PC-9 (cell line): ENCODE measurements around the gene KCNT2. TPM values are rescaled to one million over a fixed set of nuclear protein-coding genes. Genes with fewer than 3 reads are reported as not detected.
A peak's percentile ranks its signal among the peaks of the same experiment; 100 is the strongest.

Experiments used
- BruUV-seq: library from RNA; stranded (reverse); fragments of 400-500 nt; replicated peaks from 2 replicates; lab custom pipeline; 2021; lab: Mats Ljungman, UMichigan
- CTCF ChIA-PET: fragments of 300-600 bp; sonication (Branson Sonifier 250); formaldehyde crosslinking; loops from one replicate; lab custom pipeline; 2022; ENCODE audit warnings: antibody characterized with exemption; lab: Charles Lee
- POLR2A ChIA-PET: fragments of 300-600 bp; sonication (Branson Sonifier 250); formaldehyde crosslinking; loops from one replicate; lab custom pipeline; 2022; ENCODE audit warnings: antibody characterized with exemption; ENCODE audit not compliant: unreplicated experiment; lab: Charles Lee
- DNase-seq, 2 experiments: peaks; one replicate each; pipeline versions ENCODE4 v3.0.0 to v3.0.0-alpha.2; 2015 to 2022; ENCODE audit warnings: mixed read lengths in 1 of 2
- H2AFZ ChIP-seq: fragments of 200-600 bp; sonication (generic); 2 replicates; pipeline ENCODE4 v1.8.1; 2017; ENCODE audit warnings: antibody characterized with exemption
- H3F3A ChIP-seq: fragments of 200-600 bp; sonication (generic); 2 replicates; pipeline ENCODE4 v1.8.1; 2017; ENCODE audit warnings: antibody characterized with exemption, mild to moderate bottlenecking, low read depth; ENCODE audit not compliant: insufficient read depth
- H3K27ac ChIP-seq: fragments of 200-600 bp; sonication (generic); 2 replicates; pipeline ENCODE4 v1.6.1; 2016; ENCODE audit warnings: mixed run types
- H3K27me3 ChIP-seq: fragments of 200-600 bp; sonication (generic); 2 replicates; pipeline ENCODE4 v1.6.1; 2016; ENCODE audit warnings: low read depth, mixed run types; ENCODE audit not compliant: insufficient read depth
- H3K36me3 ChIP-seq: fragments of 200-600 bp; sonication (generic); 2 replicates; pipeline ENCODE4 v1.6.1; 2016; ENCODE audit warnings: low read depth, mixed run types
- H3K4me1 ChIP-seq: fragments of 200-600 bp; sonication (generic); replicated peaks from 2 replicates; pipeline ENCODE4 v1.6.1; 2016; ENCODE audit warnings: mixed run types; ENCODE audit not compliant: insufficient read depth
- H3K4me2 ChIP-seq: fragments of 200-600 bp; sonication (generic); 2 replicates; pipeline ENCODE4 v1.6.1; 2017; ENCODE audit warnings: mixed run types
- H3K4me3 ChIP-seq: fragments of 200-600 bp; sonication (generic); 2 replicates; pipeline ENCODE4 v1.6.1; 2016; ENCODE audit warnings: mixed run types
- H3K79me2 ChIP-seq: fragments of 200-600 bp; sonication (generic); 2 replicates; pipeline ENCODE4 v1.6.1; 2017; ENCODE audit warnings: low read depth, mixed run types
- H3K9me2 ChIP-seq: fragments of 200-600 bp; sonication (generic); 2 replicates; pipeline ENCODE4 v1.8.1; 2017; ENCODE audit warnings: mild to moderate bottlenecking; ENCODE audit not compliant: insufficient read depth
- H3K9me3 ChIP-seq: fragments of 200-600 bp; sonication (generic); 2 replicates; pipeline ENCODE4 v1.8.1; 2016; ENCODE audit warnings: low read depth; ENCODE audit not compliant: insufficient read depth
- H4K20me1 ChIP-seq: fragments of 200-600 bp; sonication (generic); 2 replicates; pipeline ENCODE4 v1.8.1; 2017; ENCODE audit not compliant: insufficient read depth
- EZH2 ChIP-seq: fragments of 200-600 bp; sonication (generic); IDR thresholded peaks from 2 replicates; pipeline ENCODE4 v1.8.0; 2017; ENCODE audit warnings: antibody characterized with exemption, low read depth
- intact Hi-C: fragments of 100-400 bp; cut with micrococcal nuclease; formaldehyde crosslinking; loops from one replicate; pipeline ENCODE4 v1.10.0; 2022; ENCODE audit not compliant: unreplicated experiment
- total RNA-seq: library from RNA; stranded (reverse); gene quantifications from 2 replicates; pipeline ENCODE4 v1.2.3, GENCODE V29; 2021
- TF ChIP-seq, protein P1 (sequence below): fragments of 200-600 bp; sonication (generic); conservative IDR thresholded peaks from 2 replicates; pipeline ENCODE4 v1.6.1; 2017; ENCODE audit warnings: mixed run types, antibody characterized with exemption, mild to moderate bottlenecking, moderate library complexity

Gene KCNT2
- total RNA-seq, 1 experiment from 2014 or later: 0.90 TPM

DNA sequence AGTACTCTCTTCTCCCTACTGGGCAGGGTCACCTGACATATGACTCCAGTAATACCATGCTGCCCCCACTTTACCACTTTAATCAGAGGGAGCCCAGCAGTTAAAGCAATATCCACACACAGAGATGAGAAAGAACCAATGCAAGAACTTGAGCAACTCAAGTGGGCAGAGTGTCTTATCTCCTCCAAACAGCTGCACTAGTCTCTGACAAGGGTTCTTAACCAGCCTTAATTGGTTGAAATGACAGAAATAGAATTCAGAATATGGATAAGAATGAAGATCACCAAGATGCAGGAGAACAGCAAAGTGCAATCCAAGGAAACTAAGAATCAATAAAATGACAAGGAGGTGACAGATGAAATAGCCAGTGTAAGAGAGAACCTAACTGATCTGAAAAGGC, 91.0 kb downstream of the KCNT2 start:
- DNase-seq: no peak
- no TSS peak for BruUV-seq
- H3K36me3 ChIP-seq: no peaks in the 10 kb centered on the region
- no peak overlapping the region for H2AFZ ChIP-seq
- intact Hi-C loops: no loop called here
- ChIA-PET CTCF (no interaction called here), POLR2A (no interaction called here)
- no peaks in the 10 kb centered on the region for H3K9me3 ChIP-seq
- H3K9me2 ChIP-seq: no peaks in the 10 kb centered on the region
- no peak overlapping the region for H3K27ac ChIP-seq
- no peaks in the 10 kb centered on the region for H3F3A ChIP-seq
- TF ChIP-seq EZH2: no peak
- TF ChIP-seq, protein P1, sequence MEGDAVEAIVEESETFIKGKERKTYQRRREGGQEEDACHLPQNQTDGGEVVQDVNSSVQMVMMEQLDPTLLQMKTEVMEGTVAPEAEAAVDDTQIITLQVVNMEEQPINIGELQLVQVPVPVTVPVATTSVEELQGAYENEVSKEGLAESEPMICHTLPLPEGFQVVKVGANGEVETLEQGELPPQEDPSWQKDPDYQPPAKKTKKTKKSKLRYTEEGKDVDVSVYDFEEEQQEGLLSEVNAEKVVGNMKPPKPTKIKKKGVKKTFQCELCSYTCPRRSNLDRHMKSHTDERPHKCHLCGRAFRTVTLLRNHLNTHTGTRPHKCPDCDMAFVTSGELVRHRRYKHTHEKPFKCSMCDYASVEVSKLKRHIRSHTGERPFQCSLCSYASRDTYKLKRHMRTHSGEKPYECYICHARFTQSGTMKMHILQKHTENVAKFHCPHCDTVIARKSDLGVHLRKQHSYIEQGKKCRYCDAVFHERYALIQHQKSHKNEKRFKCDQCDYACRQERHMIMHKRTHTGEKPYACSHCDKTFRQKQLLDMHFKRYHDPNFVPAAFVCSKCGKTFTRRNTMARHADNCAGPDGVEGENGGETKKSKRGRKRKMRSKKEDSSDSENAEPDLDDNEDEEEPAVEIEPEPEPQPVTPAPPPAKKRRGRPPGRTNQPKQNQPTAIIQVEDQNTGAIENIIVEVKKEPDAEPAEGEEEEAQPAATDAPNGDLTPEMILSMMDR: no peak
- no peaks in the 10 kb centered on the region for H3K79me2 ChIP-seq
- H3K27me3 ChIP-seq: no peaks in the 10 kb centered on the region
- no peak overlapping the region for H3K4me2 ChIP-seq
- no peaks in the 10 kb centered on the region for H4K20me1 ChIP-seq
- H3K4me3 ChIP-seq: no peak overlapping the region
- H3K4me1 ChIP-seq: no peaks in the 10 kb centered on the region

DNA sequence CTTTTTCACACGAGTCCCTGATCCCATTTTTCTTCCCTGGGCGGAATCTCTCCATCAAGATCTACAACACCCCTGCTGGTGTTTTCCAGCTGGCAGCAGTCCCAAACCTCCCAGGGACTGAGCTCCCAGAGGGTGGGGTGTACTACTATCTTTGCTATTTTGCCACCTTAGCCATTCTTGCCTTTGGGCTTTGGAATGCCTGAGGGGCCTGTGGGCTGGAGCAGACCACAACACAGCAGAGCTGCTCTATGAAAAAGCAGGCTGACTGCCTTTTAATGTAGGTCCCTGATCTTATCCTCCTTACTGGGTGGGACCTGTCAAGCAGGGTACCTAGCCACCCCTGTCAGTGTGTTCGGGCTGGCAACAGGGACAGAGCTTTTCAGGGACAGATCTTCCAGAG, 91.9 kb downstream of the KCNT2 start:
- Histone ChIP-seq H3K4me3 (no peak overlapping the region), H3K9me2 (no peaks in the 10 kb centered on the region), H4K20me1 (no peaks in the 10 kb centered on the region), H3F3A (no peaks in the 10 kb centered on the region), H3K79me2 (no peaks in the 10 kb centered on the region), H3K4me1 (no peaks in the 10 kb centered on the region), H3K27ac (no peak overlapping the region), H3K4me2 (no peak overlapping the region), H3K9me3 (no peaks in the 10 kb centered on the region), H2AFZ (no peak overlapping the region), H3K36me3 (no peaks in the 10 kb centered on the region), H3K27me3 (no peaks in the 10 kb centered on the region)
- peak in 1 of 2 experiments; percentile 12 for DNase-seq
- intact Hi-C loops: no loop called here
- TF ChIP-seq, protein P1: no peak
- TF ChIP-seq EZH2: no peak
- POLR2A ChIA-PET: no interaction called here
- BruUV-seq: no TSS peak
- CTCF ChIA-PET: no interaction called here

DNA sequence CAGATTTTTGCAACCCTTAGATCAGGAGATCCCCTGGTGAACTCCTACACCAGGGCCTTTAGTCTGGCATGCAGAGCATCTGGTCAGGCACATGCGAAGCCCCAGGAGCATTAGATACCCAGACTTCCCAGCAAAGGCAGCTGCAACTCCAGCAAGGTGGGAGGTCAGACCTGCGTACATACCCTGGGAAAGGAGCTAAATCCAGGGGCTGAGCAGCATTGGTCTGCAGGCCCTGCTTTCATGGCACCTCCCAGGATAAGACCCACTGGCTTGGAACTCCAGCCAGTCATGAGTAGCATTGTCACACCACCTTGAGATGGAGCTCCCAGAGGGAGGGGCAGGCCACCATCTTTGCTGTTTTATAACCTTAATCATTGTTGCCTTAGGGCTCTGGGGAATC, 92.3 kb downstream of the KCNT2 start:
- Histone ChIP-seq H4K20me1 (no peaks in the 10 kb centered on the region), H3K4me2 (no peak overlapping the region), H3K9me3 (no peaks in the 10 kb centered on the region), H3K4me1 (no peaks in the 10 kb centered on the region), H3F3A (no peaks in the 10 kb centered on the region), H2AFZ (no peak overlapping the region), H3K79me2 (no peaks in the 10 kb centered on the region), H3K36me3 (no peaks in the 10 kb centered on the region), H3K27me3 (no peaks in the 10 kb centered on the region), H3K27ac (no peak overlapping the region), H3K9me2 (no peaks in the 10 kb centered on the region), H3K4me3 (no peak overlapping the region)
- POLR2A ChIA-PET: no interaction called here
- TF ChIP-seq EZH2: no peak
- TF ChIP-seq, protein P1: no peak
- BruUV-seq: no TSS peak
- DNase-seq: no peak
- CTCF ChIA-PET: no interaction called here
- intact Hi-C loops: no loop called here
